Measurements from ENCODE around the gene KIAA1755. TPM values are rescaled to one million over a fixed set of nuclear protein-coding genes. Genes with fewer than 3 reads are reported as not detected.

KIAA1755 gene
- total RNA-seq, 1 donor from 2014 or later = 1.1 TPM

DNA sequence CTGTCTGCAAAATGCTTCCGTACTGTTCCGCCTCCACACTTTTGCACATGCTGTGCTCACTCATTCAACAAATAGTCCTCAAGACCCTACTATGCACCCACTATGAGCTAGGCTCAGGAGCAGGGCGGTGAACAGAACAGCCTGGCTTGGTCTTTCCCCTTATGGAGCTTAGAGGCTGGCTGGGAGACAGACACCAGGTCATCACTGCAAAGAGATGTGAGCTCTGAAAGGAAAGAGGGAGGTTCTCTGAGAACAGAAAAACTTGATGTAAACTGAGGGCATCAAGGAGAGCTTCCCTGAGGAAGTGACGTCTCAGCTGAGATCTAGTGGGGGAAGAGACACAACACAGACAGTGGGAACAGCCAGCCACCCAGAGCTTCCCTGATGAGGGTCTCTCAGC is 64.5 kb downstream of the KIAA1755 start:
- H2AFZ ChIP-seq (ENCODE audit: low read depth, low read length) = no peak overlapping the region
- Mint-ChIP-seq H3K4me3 (ENCODE audit: unreplicated experiment) (no peak overlapping the region), H3K9me3 (ENCODE audit: unreplicated experiment) (peaks cover 5% of the 10 kb centered on the region), H3K27ac (ENCODE audit: unreplicated experiment) (no peak overlapping the region), H3K4me1 (ENCODE audit: low read depth, unreplicated experiment) (peaks cover 13% of the 10 kb centered on the region), H3K27me3 (ENCODE audit: low read depth, unreplicated experiment) (peaks cover 16% of the 10 kb centered on the region), H3K36me3 (ENCODE audit: low read depth, unreplicated experiment) (no peaks in the 10 kb centered on the region)
- no peak for FAIRE-seq
- no peak overlapping the region for H3K4me3 ChIP-seq (ENCODE audit: insufficient read depth, low read depth, low read length)
- no peak overlapping the region for H3K9ac ChIP-seq (ENCODE audit: low read length)
- H3K9me3 ChIP-seq (ENCODE audit: insufficient read depth, low read depth, low read length) = no peaks in the 10 kb centered on the region
- H3K36me3 ChIP-seq (ENCODE audit: insufficient read depth, low read length) = no peaks in the 10 kb centered on the region
- no peak for DNase-seq (ENCODE audit: low read depth)
- no peak overlapping the region for H3K4me2 ChIP-seq (ENCODE audit: low read length)
- H3K4me1 ChIP-seq (ENCODE audit: insufficient read depth, low read length) = peaks cover 8% of the 10 kb centered on the region
- H3K27ac ChIP-seq (ENCODE audit: low read depth, low read length) = no peak overlapping the region
- TF ChIP-seq EZH2 (IDR thresholded peaks at IDR 0.05; ENCODE audit: insufficient read depth, low read length) = no peak
- TF ChIP-seq CTCF (IDR thresholded peaks at IDR 0.05; ENCODE audit: insufficient read depth, low read depth, low read length) = no peak
- no peaks in the 10 kb centered on the region for H3K79me2 ChIP-seq (ENCODE audit: insufficient read depth, low read length)
- H4K20me1 ChIP-seq (ENCODE audit: insufficient read depth, low read length) = no peaks in the 10 kb centered on the region
- H3K27me3 ChIP-seq (ENCODE audit: insufficient read depth, low read length) = no peaks in the 10 kb centered on the region

- H3K27ac ChIP-seq (ENCODE audit: low read depth, low read length) = no peak overlapping the region
- no peaks in the 10 kb centered on the region for H3K27me3 ChIP-seq (ENCODE audit: insufficient read depth, low read length)
- H3K4me3 ChIP-seq (ENCODE audit: insufficient read depth, low read depth, low read length) = no peak overlapping the region
- no peak overlapping the region for H3K9ac ChIP-seq (ENCODE audit: low read length)
- peak overlapping the region; percentile 53 for H3K27ac Mint-ChIP-seq (ENCODE audit: unreplicated experiment)
- FAIRE-seq (no peak), DNase-seq (ENCODE audit: low read depth) (no peak)
- H3K4me3 Mint-ChIP-seq (ENCODE audit: unreplicated experiment) = no peak overlapping the region
- H3K4me1 ChIP-seq (ENCODE audit: insufficient read depth, low read length) = peaks cover 8% of the 10 kb centered on the region
- no peaks in the 10 kb centered on the region for H3K36me3 Mint-ChIP-seq (ENCODE audit: low read depth, unreplicated experiment)
- TF ChIP-seq EZH2 (IDR thresholded peaks at IDR 0.05; ENCODE audit: insufficient read depth, low read length) (no peak), CTCF (IDR thresholded peaks at IDR 0.05; ENCODE audit: insufficient read depth, low read depth, low read length) (no peak)
- peaks cover 5% of the 10 kb centered on the region for H3K9me3 Mint-ChIP-seq (ENCODE audit: unreplicated experiment)
- H4K20me1 ChIP-seq (ENCODE audit: insufficient read depth, low read length) = no peaks in the 10 kb centered on the region
- H3K9me3 ChIP-seq (ENCODE audit: insufficient read depth, low read depth, low read length) = no peaks in the 10 kb centered on the region
- peaks cover 13% of the 10 kb centered on the region for H3K4me1 Mint-ChIP-seq (ENCODE audit: low read depth, unreplicated experiment)
- H3K79me2 ChIP-seq (ENCODE audit: insufficient read depth, low read length) = no peaks in the 10 kb centered on the region
- H3K4me2 ChIP-seq (ENCODE audit: low read length) = no peak overlapping the region
- H3K36me3 ChIP-seq (ENCODE audit: insufficient read depth, low read length) = no peaks in the 10 kb centered on the region
- no peak overlapping the region for H2AFZ ChIP-seq (ENCODE audit: low read depth, low read length)
- peaks cover 16% of the 10 kb centered on the region for H3K27me3 Mint-ChIP-seq (ENCODE audit: low read depth, unreplicated experiment)
Measured at GRCh38 chr20:38195521-38195920, 65.0 kb downstream of the KIAA1755 start.

DNA sequence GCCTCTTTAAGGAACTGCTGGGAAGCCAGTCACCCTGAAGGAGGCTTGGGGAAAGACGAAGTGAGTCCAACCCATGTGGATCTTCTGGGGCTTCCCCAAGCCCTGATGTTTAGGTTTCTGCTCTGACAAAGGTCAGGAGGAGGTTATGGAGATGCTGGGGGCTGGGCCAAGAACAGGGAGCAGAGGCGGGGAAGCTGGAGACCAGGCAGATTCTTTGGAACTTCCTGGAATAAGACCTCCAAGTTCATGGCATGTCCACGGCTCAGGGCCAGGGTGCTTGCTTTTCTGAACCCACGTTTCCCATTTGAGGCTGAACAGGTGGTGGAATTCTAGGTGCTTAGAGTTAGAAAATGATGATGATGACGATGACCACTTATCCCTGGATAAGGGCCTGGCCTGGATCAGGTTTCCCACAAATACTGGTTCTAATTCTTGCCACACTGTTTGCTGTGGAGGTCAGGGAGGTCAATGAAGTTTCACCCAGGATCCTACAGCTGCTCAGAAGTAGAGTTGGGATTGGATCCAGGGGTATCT is 65.5 kb downstream of the KIAA1755 start:
- no peaks in the 10 kb centered on the region for H3K79me2 ChIP-seq (ENCODE audit: insufficient read depth, low read length)
- no peaks in the 10 kb centered on the region for H3K9me3 ChIP-seq (ENCODE audit: insufficient read depth, low read depth, low read length)
- Mint-ChIP-seq H3K27ac (ENCODE audit: unreplicated experiment) (no peak overlapping the region), H3K36me3 (ENCODE audit: low read depth, unreplicated experiment) (no peaks in the 10 kb centered on the region), H3K27me3 (ENCODE audit: low read depth, unreplicated experiment) (peaks cover 16% of the 10 kb centered on the region), H3K9me3 (ENCODE audit: unreplicated experiment) (peaks cover 5% of the 10 kb centered on the region), H3K4me1 (ENCODE audit: low read depth, unreplicated experiment) (peaks cover 13% of the 10 kb centered on the region), H3K4me3 (ENCODE audit: unreplicated experiment) (no peak overlapping the region)
- H3K36me3 ChIP-seq (ENCODE audit: insufficient read depth, low read length) = no peaks in the 10 kb centered on the region
- H3K27me3 ChIP-seq (ENCODE audit: insufficient read depth, low read length) = no peaks in the 10 kb centered on the region
- no peak overlapping the region for H2AFZ ChIP-seq (ENCODE audit: low read depth, low read length)
- peaks cover 8% of the 10 kb centered on the region for H3K4me1 ChIP-seq (ENCODE audit: insufficient read depth, low read length)
- TF ChIP-seq CTCF (IDR thresholded peaks at IDR 0.05; ENCODE audit: insufficient read depth, low read depth, low read length) (no peak), EZH2 (IDR thresholded peaks at IDR 0.05; ENCODE audit: insufficient read depth, low read length) (no peak)
- no peak for FAIRE-seq
- no peaks in the 10 kb centered on the region for H4K20me1 ChIP-seq (ENCODE audit: insufficient read depth, low read length)
- H3K4me3 ChIP-seq (ENCODE audit: insufficient read depth, low read depth, low read length) = no peak overlapping the region
- no peak overlapping the region for H3K4me2 ChIP-seq (ENCODE audit: low read length)
- H3K9ac ChIP-seq (ENCODE audit: low read length) = no peak overlapping the region
- no peak for DNase-seq (ENCODE audit: low read depth)
- H3K27ac ChIP-seq (ENCODE audit: low read depth, low read length) = no peak overlapping the region

All from astrocyte (in vitro differentiated cells and primary cell).